ENCODE results near the gene CMIP.
"Not testable (repeated sequence)": the region's sequence is repeated elsewhere in the genome, so short reads cannot be mapped to it uniquely, and the experiment has no call there.

The CMIP gene

GRCh38 chr16:81687131-81687456 is 242.5 kb downstream of the CMIP start:
- no peak for DNase-seq (ENCODE audit: low read depth)

DNA sequence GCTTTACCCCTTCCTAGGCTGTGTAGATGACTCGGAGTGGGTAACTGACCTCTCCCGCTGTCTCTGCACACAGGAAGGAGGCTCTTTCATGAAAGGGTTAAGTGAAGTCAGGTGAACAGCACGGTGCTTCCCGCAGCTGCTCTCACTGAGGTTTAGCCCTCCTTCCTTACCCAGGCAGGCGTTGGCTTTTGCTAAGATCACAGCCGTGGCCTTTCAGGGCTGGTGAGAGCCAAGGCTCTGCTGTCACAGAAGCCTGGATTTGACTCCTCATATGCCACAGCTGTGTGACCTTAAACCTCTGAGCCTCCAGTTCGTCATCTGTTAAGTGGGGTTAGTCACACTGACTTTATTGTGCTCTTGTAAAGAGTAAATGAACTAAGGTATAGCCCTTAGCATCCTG is 243.6 kb downstream of the CMIP start:
- no peak for DNase-seq (ENCODE audit: low read depth)

DNA sequence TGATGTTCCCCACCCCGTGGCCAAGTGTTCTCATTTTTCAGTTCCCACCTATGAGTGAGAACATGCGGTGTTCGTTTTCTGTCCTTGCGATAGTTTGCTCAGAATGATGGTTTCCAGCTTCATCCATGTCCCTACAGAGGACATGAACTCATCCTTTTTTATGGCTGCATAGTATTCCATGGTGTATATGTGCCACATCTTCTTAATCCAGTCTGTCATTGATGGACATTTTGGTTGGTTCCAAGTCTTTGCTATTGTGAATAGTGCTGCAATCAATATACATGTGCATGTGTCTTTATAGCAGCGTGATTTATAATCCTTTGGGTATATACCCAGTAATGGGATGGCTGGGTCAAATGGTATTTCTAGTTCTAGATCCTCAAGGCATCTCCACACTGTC is 244.2 kb downstream of the CMIP start:
- not testable (repeated sequence) for DNase-seq (ENCODE audit: low read depth)

- peak; percentile 12 for DNase-seq (ENCODE audit: low read depth)
Measured at GRCh38 chr16:81692021-81692420, 247.4 kb downstream of the CMIP start.

- DNase-seq (ENCODE audit: low read depth), result no peak
Measured at GRCh38 chr16:81692571-81692970, 248.0 kb downstream of the CMIP start.

DNA sequence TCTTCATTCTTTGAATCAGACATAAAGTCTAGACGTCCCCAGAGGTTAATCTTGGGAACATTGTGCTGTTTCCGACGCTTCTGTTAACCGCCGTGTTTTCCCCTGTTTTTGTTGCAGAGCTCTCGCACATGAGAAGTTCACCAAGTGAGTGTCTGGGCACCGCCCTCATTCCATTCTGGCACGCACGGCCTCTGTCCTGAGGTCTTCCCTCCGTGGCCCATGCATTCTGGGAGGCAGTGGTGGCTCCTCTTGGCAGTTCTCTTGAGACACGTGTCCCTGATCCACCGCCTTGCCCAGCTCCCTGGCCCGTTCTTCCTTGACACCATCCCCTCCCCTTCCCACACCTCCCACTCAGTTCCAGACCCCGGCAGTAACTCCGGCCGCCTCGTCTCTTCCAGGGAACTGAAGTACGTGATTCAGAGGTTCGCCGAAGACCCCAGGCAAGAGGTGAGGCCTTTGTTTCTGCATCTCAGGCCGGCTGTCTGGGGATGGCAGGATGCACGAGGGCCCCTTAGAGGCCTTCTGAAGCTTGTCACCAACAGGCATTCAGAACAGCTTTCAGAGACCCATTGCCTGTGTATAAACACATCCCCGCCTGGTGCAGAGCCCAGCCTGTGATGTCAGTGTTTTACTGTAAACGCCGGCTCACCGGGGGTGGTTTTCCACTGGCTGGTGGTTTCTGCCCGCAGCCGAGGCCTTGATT is 248.6 kb downstream of the CMIP start:
- DNase-seq (ENCODE audit: low read depth), result peak; percentile 95

GRCh38 chr16:81693744-81694303 is 249.2 kb downstream of the CMIP start:
- DNase-seq (ENCODE audit: low read depth), result peak; percentile 81

GRCh38 chr16:81694494-81695280 is 250.1 kb downstream of the CMIP start:
- DNase-seq (ENCODE audit: low read depth), result no peak

DNA sequence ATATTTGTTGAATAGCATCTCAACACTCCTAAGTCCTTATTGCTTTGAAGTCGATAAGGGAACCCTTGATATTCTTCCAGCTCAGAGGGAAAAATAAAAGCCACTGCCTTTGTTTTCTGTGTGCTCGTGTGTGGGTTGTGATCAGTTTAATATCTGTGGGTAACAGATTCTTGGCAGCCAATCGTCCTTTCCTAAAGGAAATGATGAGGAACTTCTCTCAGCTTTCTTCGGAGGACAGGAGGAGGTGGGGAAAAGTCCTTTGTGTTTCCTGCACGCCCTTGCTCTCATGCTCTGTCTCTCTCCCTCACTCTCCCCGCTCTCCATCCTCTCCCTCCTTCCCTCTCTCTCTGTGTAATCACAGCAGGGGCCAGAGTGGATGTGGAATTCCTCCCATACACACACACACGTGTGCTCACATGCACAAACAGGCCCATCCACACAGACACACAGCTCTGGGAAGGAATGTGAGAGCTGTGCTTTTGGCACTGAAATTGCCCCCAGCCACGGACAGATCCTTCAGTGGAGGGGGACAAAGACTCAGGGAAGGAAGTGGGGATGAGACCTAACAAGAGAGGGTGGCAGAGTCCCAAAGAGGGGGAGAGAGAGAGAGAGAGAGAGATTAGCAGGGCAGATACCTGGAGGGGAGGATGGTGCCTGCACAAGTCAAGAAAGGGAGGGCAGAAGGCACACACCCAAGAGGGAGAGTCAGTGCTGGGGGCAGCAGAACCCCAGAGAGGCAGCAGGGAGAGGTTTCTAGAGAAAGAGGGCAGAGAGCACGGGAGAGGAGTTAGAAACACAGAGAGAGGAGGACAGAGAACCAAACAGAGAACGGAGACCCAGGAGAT is 250.9 kb downstream of the CMIP start:
- DNase-seq (ENCODE audit: low read depth), result peak; percentile 26

GRCh38 chr16:81696166-81696960 is 251.8 kb downstream of the CMIP start:
- DNase-seq (ENCODE audit: low read depth), result no peak

DNA sequence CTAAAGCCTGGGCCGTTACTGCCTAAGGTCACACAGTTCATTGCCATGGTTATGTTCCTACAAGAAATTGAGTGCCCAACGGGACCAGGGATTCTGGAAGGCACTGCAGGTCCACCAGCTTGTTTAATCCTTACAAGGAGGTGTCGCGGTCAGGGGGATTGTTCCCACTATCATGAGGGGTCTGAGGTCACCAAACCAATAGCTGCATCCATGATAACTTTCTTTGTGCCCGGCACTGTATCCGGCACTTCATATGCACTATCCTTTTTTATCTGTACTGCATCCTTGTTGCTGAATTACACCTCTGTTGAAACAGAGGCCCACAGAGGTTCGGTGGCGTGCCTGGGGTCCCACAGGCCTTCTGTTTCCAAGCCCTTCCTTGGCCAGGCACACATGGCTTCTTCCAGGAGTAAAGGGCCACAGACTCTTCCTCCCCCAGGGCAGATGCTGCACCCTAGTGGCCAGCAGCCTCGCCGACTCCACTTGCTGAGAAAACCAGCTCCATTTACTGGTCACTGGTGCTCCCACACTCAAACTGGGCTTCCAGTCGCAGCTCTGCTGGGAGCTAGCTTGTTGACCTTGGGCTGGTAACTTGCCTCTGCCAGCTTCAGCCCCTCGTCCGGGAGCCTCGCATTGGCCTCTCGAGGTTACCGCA is 252.5 kb downstream of the CMIP start:
- peak; percentile 65 for DNase-seq (ENCODE audit: low read depth)

DNA sequence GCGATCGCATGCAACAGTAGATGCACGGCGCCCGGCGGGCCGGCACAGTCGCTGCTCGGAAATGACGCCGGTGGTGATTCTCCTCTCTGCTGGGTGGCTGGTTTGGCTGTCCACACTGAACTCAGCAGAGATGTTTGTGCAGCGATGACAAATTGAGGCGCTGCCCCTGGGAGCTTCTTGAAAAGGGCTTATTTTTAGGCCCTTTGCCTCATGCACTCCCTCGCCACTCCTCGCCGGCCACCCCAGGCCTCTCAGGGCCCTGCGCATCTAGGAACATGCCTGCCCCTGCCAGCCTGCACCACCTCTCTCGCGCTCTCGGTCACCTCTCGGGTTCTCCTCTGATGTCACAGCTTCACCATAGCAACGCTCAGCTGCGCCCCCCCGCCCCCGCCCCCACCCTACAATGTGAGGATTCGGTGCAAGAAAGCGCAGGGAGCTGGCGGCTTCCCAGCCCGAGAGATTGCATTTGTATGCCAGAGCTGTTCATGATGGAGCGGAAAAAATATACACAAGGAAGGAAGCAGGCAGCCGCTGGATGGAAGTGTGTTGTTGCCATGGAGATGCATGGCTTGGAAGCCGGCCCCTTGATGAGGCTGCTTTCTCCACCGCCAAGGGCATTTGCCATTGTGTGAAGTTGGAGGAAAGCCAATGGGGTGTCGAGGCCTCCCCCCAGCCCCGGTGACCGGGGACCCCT is 253.2 kb downstream of the CMIP start:
- DNase-seq (ENCODE audit: low read depth), result no peak

- DNase-seq (ENCODE audit: low read depth), result no peak
Measured at GRCh38 chr16:81698310-81698641, 253.7 kb downstream of the CMIP start.

GRCh38 chr16:81699596-81699995 is 255.0 kb downstream of the CMIP start:
- no peak for DNase-seq (ENCODE audit: low read depth)

GRCh38 chr16:81700071-81700779 is 255.6 kb downstream of the CMIP start:
- peak; percentile 24 for DNase-seq (ENCODE audit: low read depth)

DNA sequence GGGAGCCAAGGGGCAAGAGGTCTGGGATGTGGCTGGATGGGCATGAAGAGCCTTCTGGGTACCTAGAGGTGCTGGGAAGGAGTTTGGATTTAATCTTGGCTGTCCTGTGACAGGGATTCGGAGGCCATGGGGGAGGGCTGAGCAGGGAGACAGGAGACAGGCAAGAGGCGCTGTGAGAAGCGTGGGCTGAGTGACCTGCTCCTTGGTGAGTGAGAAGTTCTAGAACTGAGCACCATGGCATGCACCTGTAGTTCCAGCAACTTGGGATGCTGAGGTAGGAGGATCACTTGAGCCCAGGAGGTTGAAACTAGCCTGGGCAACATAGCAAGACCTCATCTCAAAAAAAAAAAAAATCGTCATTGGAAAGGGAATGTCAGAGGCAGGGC is 256.2 kb downstream of the CMIP start:
- no peak for DNase-seq (ENCODE audit: low read depth)

DNA sequence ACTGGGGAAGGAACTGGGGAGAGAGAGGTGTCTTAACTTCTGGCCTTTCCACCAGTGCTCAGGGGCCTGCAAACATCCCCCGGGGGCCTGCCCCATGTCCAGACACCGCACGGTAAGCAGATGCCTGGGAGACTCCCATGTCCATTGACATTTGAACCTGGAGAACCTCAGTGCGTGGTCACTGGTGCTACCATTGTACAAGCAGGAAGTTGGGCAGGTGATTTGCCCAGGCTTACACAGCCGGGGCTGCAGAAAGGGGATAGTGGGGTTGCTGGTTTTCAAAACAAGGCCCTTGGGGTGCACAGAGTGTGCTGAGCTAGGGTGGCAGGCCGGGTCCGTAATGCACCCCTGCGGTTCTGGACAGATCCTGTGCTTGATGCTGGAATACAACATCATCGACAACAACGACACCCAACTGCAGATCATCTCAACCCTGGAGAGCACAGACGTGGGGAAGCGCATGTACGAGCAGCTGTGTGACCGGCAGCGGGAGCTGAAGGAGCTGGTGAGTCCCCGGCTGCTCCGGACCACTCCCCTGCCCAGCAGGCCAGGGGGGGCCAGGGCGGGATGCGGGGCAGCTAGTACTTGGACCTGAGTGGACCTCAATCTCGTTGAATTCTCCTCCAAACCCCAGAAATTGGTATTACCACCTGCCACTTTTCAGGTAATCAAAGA is 256.8 kb downstream of the CMIP start:
- no peak for DNase-seq (ENCODE audit: low read depth)

GRCh38 chr16:81702506-81702905 is 257.9 kb downstream of the CMIP start:
- DNase-seq (ENCODE audit: low read depth), result no peak
